HL-60 (cell line): ENCODE results near the gene GPR17.

Experiments
- TF ChIP-seq, protein P1 (sequence below): IDR thresholded peaks from one replicate; pipeline ENCODE4 v1.5.1; 2011; ENCODE audit warnings: low read length, control low read depth, inconsistent platforms; ENCODE audit not compliant: insufficient read depth
- TF ChIP-seq, protein P2 (sequence below): IDR thresholded peaks from 2 replicates; pipeline ENCODE4 v1.6.1; 2012; ENCODE audit warnings: low read depth; ENCODE audit not compliant: insufficient replicate concordance

DNA sequence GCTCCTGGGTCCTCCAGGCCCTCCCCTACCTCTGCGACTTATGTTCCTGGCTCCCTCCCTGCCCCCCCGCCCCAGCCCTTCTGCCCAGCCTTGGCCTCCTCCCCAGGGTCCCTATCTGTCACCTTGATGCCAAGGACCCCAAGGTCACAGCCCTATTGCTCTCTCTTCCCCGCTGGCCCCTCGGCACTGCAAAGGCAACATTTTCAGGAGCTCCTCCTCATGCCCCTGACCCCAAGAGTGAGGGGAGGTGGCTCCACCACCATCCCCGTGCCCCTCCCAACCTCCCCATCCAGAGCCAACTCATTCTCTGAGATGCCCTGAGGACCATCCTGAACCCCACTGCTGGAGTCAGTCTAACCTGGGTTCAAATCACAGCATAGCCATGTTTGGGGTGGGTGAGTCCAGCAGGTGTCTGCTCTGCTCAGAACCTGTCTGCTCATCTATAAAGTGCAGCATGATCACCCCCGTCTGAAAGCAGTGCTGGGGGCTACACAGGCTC is 17.7 kb downstream of the GPR17 start:
- TF ChIP-seq, protein P1, sequence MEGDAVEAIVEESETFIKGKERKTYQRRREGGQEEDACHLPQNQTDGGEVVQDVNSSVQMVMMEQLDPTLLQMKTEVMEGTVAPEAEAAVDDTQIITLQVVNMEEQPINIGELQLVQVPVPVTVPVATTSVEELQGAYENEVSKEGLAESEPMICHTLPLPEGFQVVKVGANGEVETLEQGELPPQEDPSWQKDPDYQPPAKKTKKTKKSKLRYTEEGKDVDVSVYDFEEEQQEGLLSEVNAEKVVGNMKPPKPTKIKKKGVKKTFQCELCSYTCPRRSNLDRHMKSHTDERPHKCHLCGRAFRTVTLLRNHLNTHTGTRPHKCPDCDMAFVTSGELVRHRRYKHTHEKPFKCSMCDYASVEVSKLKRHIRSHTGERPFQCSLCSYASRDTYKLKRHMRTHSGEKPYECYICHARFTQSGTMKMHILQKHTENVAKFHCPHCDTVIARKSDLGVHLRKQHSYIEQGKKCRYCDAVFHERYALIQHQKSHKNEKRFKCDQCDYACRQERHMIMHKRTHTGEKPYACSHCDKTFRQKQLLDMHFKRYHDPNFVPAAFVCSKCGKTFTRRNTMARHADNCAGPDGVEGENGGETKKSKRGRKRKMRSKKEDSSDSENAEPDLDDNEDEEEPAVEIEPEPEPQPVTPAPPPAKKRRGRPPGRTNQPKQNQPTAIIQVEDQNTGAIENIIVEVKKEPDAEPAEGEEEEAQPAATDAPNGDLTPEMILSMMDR, result no peak
- TF ChIP-seq, protein P2, sequence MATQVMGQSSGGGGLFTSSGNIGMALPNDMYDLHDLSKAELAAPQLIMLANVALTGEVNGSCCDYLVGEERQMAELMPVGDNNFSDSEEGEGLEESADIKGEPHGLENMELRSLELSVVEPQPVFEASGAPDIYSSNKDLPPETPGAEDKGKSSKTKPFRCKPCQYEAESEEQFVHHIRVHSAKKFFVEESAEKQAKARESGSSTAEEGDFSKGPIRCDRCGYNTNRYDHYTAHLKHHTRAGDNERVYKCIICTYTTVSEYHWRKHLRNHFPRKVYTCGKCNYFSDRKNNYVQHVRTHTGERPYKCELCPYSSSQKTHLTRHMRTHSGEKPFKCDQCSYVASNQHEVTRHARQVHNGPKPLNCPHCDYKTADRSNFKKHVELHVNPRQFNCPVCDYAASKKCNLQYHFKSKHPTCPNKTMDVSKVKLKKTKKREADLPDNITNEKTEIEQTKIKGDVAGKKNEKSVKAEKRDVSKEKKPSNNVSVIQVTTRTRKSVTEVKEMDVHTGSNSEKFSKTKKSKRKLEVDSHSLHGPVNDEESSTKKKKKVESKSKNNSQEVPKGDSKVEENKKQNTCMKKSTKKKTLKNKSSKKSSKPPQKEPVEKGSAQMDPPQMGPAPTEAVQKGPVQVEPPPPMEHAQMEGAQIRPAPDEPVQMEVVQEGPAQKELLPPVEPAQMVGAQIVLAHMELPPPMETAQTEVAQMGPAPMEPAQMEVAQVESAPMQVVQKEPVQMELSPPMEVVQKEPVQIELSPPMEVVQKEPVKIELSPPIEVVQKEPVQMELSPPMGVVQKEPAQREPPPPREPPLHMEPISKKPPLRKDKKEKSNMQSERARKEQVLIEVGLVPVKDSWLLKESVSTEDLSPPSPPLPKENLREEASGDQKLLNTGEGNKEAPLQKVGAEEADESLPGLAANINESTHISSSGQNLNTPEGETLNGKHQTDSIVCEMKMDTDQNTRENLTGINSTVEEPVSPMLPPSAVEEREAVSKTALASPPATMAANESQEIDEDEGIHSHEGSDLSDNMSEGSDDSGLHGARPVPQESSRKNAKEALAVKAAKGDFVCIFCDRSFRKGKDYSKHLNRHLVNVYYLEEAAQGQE, result no peak
